Nephron progenitor cell (in vitro differentiated cells): ENCODE results near the gene ABCC4.

Experiments
- DNase-seq: peaks from one replicate; pipeline ENCODE4 v3.0.0; 2021
- H3K27ac Mint-ChIP-seq: 2 replicates; pipeline ENCODE4 v1.8.0; 2021; ENCODE audit warnings: mild to moderate bottlenecking, moderate library complexity, mixed read lengths
- H3K27me3 Mint-ChIP-seq: 2 replicates; pipeline ENCODE4 v1.8.0; 2021; ENCODE audit warnings: mild to moderate bottlenecking, low read depth, mixed read lengths; ENCODE audit not compliant: poor library complexity
- H3K36me3 Mint-ChIP-seq: 2 replicates; pipeline ENCODE4 v1.8.0; 2021; ENCODE audit warnings: low read depth, mixed read lengths
- H3K4me1 Mint-ChIP-seq: 2 replicates; pipeline ENCODE4 v1.8.0; 2021; ENCODE audit warnings: mixed read lengths
- H3K4me3 Mint-ChIP-seq: 2 replicates; pipeline ENCODE4 v1.8.0; 2021; ENCODE audit warnings: mild to moderate bottlenecking, moderate library complexity, mixed read lengths
- H3K9me3 Mint-ChIP-seq: 2 replicates; pipeline ENCODE4 v1.8.0; 2021; ENCODE audit warnings: mild to moderate bottlenecking, moderate library complexity, mixed read lengths
- CTCF ChIP-seq: fragments of 200-600 bp; sonication (generic); IDR thresholded peaks from 2 replicates; pipeline ENCODE4 v1.5.0; 2021; ENCODE audit warnings: antibody characterized with exemption

The ABCC4 gene

GRCh38 chr13:95221971-95222732, 79.1 kb downstream of the ABCC4 start:
- Mint-ChIP-seq H3K9me3 (peaks cover 8% of the 10 kb centered on the region), H3K27ac (no peak overlapping the region), H3K4me3 (no peak overlapping the region), H3K27me3 (no peaks in the 10 kb centered on the region), H3K4me1 (peaks cover 15% of the 10 kb centered on the region), H3K36me3 (peaks cover 25% of the 10 kb centered on the region)
- TF ChIP-seq CTCF, result no peak
- DNase-seq, result no peak

- H3K27ac Mint-ChIP-seq, result peak overlapping the region; percentile 88
- H3K9me3 Mint-ChIP-seq, result peaks cover 8% of the 10 kb centered on the region
- TF ChIP-seq CTCF, result no peak
- no peaks in the 10 kb centered on the region for H3K27me3 Mint-ChIP-seq
- no peak for DNase-seq
- H3K36me3 Mint-ChIP-seq, result peaks cover 25% of the 10 kb centered on the region
- H3K4me1 Mint-ChIP-seq, result peaks cover 21% of the 10 kb centered on the region
- H3K4me3 Mint-ChIP-seq, result peak overlapping the region; percentile 26
Observed at GRCh38 chr13:95220611-95221010, 80.6 kb downstream of the ABCC4 start.

GRCh38 chr13:95217920-95218830, 83.1 kb downstream of the ABCC4 start:
- TF ChIP-seq CTCF, result no peak
- Mint-ChIP-seq H3K4me1 (peaks cover 33% of the 10 kb centered on the region), H3K36me3 (peaks cover 18% of the 10 kb centered on the region), H3K27me3 (no peaks in the 10 kb centered on the region), H3K4me3 (no peak overlapping the region), H3K9me3 (no peaks in the 10 kb centered on the region), H3K27ac (peak overlapping the region; percentile 80)
- no peak for DNase-seq

- Mint-ChIP-seq H3K4me1 (peaks cover 30% of the 10 kb centered on the region), H3K4me3 (no peak overlapping the region), H3K27me3 (peaks cover 4% of the 10 kb centered on the region), H3K36me3 (peaks cover 32% of the 10 kb centered on the region), H3K27ac (no peak overlapping the region), H3K9me3 (no peaks in the 10 kb centered on the region)
- TF ChIP-seq CTCF, result no peak
- DNase-seq, result no peak
Observed at GRCh38 chr13:95216182-95216581, 85.1 kb downstream of the ABCC4 start.

- Mint-ChIP-seq H3K27me3 (peaks cover 4% of the 10 kb centered on the region), H3K4me1 (peaks cover 23% of the 10 kb centered on the region), H3K4me3 (no peak overlapping the region), H3K9me3 (no peaks in the 10 kb centered on the region), H3K36me3 (peaks cover 36% of the 10 kb centered on the region), H3K27ac (peak overlapping the region; percentile 87)
- no peak for TF ChIP-seq CTCF
- no peak for DNase-seq
Observed at GRCh38 chr13:95212983-95213850, 88.0 kb downstream of the ABCC4 start.
